T-cell (primary cell): ENCODE data around the gene ZC3H11A. TPM values are rescaled to one million over a fixed set of nuclear protein-coding genes. Genes with fewer than 3 reads are reported as not detected.

ENCODE experiments used
- ATAC-seq, 4 experiments: fragments of 200-7000 bp in 3 of 4; fragments of 150-1000 bp in 1 of 4; cut with Tn5 transposase; replicated peaks in 1 of 4; 1 replicate in 3 of 4; 2 replicates in 1 of 4; pipeline ENCODE4 v1.10.0; 2021; ENCODE audit warnings: moderate library complexity in 3 of 4, mild to moderate bottlenecking in 2 of 4, moderate number of reproducible peaks in 1 of 4
- CTCF ChIA-PET, 2 donors: fragments of 300-600 bp; sonication (Branson Sonifier 250); formaldehyde crosslinking; loops; one replicate each; lab custom pipeline; 2022; ENCODE audit warnings: antibody characterized with exemption in 2 of 2; lab: Charles Lee
- POLR2A ChIA-PET, 2 donors: fragments of 300-600 bp; sonication (Branson Sonifier 250); formaldehyde crosslinking; loops; one replicate each; lab custom pipeline; 2022; ENCODE audit warnings: antibody characterized with exemption in 2 of 2; lab: Charles Lee
- DNase-seq, 35 experiments: peaks; one replicate each; pipeline versions ENCODE4 v3.0.0 to v3.0.0-alpha.2; 2013 to 2023
- H3K27ac ChIP-seq: one replicate; pipeline ENCODE4 v1.5.1; 2013; ENCODE audit warnings: low read length
- H3K27me3 ChIP-seq, 2 experiments: replicated peaks in 1 of 2; 1 replicate in 1 of 2; 2 replicates in 1 of 2; pipeline versions ENCODE4 v1.6.1 to v1.7.0; 2013; ENCODE audit warnings: low read length in 1 of 2, mixed read lengths in 1 of 2; ENCODE audit not compliant: control insufficient read depth in 2 of 2, insufficient read depth in 2 of 2; ENCODE audit errors: extremely low read depth in 1 of 2
- H3K36me3 ChIP-seq, 2 donors: 1 replicate in 1 of 2; 2 replicates in 1 of 2; pipeline versions ENCODE4 v1.6.1 to v1.7.0; 2013; ENCODE audit warnings: low read length in 1 of 2; ENCODE audit not compliant: control insufficient read depth in 2 of 2, insufficient read depth in 1 of 2; ENCODE audit errors: extremely low read depth in 1 of 2
- H3K4me1 ChIP-seq, 2 experiments: 1 replicate in 1 of 2; 2 replicates in 1 of 2; pipeline versions ENCODE4 v1.6.1 to v1.7.0; 2013; ENCODE audit warnings: low read length in 2 of 2, mixed read lengths in 1 of 2; ENCODE audit not compliant: insufficient read depth in 2 of 2, control insufficient read depth in 1 of 2; ENCODE audit errors: extremely low read depth in 1 of 2
- H3K4me3 ChIP-seq, 2 donors: 1 replicate in 1 of 2; 2 replicates in 1 of 2; pipeline versions ENCODE4 v1.5.1 to v1.7.0; 2013; ENCODE audit warnings: mild to moderate bottlenecking in 2 of 2, low read length in 1 of 2, moderate library complexity in 1 of 2; ENCODE audit not compliant: control insufficient read depth in 1 of 2; ENCODE audit errors: extremely low read depth in 1 of 2
- H3K9me3 ChIP-seq: 2 replicates; pipeline ENCODE4 v1.7.0; 2013
- H3K27ac Mint-ChIP-seq, 2 donors: one replicate each; pipeline ENCODE4 v1.8.0; 2020 to 2021; ENCODE audit warnings: mild to moderate bottlenecking in 2 of 2, mixed read lengths in 2 of 2
- H3K27me3 Mint-ChIP-seq, 2 donors: one replicate each; pipeline ENCODE4 v1.8.0; 2021 to 2022; ENCODE audit warnings: mixed read lengths in 2 of 2
- H3K36me3 Mint-ChIP-seq: one replicate; pipeline ENCODE4 v1.8.0; 2021; ENCODE audit warnings: mixed read lengths
- H3K4me1 Mint-ChIP-seq, 3 donors: one replicate each; pipeline ENCODE4 v1.8.0; 2020 to 2022; ENCODE audit warnings: mixed read lengths in 3 of 3, mild to moderate bottlenecking in 1 of 3
- H3K4me3 Mint-ChIP-seq, 3 donors: one replicate each; pipeline ENCODE4 v1.8.0; 2020 to 2022; ENCODE audit warnings: mild to moderate bottlenecking in 3 of 3, mixed read lengths in 3 of 3, moderate library complexity in 3 of 3
- H3K9me3 Mint-ChIP-seq, 3 donors: one replicate each; pipeline ENCODE4 v1.8.0; 2020 to 2022; ENCODE audit warnings: mixed read lengths in 3 of 3
- WGBS: methylation state at CpG from one replicate; pipeline ENCODE4 v1.1.5; 2013; ENCODE audit warnings: missing lambda C conversion rate; ENCODE audit not compliant: insufficient coverage; 5-methylcytosine and 5-hydroxymethylcytosine counted together
- total RNA-seq, 35 experiments: library from RNA in 6 of 35; stranded (reverse) in 6 of 35; fragments of 120-200 nt in 1 of 35; gene quantifications; one replicate each; pipeline versions ENCODE4 v1.2.1 to v1.2.4 and lab custom pipeline; 2013 to 2026

Gene ZC3H11A
- total RNA-seq, 5 donors from 2014 or later (not counting 1 experiment from before 2014, with no cell fraction given) = 85.6 to 111 (median 95.8) TPM

DNA sequence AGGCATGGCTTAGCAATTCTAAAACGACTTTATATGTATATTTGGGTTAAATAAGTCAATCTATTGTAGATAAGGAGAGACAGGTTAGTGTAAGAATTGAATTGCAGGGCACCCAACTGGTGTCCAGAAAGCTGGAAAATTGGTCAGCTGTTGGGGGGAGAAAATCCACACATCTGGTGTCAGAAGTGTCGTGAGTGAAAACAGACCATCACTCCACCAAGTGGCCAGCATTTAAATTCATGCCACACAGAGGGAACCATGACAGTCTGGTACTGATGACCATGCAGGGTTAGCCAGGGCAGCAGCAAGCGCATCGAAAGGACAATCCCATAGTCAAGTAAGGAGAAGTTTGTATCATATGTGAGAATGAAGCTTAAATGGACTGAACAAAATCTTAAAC lies 18.8 kb upstream of the ZC3H11A start:
- peak overlapping the region; percentile 50 to 78 for H3K27ac Mint-ChIP-seq
- no peak overlapping the region for H3K27ac ChIP-seq

DNA sequence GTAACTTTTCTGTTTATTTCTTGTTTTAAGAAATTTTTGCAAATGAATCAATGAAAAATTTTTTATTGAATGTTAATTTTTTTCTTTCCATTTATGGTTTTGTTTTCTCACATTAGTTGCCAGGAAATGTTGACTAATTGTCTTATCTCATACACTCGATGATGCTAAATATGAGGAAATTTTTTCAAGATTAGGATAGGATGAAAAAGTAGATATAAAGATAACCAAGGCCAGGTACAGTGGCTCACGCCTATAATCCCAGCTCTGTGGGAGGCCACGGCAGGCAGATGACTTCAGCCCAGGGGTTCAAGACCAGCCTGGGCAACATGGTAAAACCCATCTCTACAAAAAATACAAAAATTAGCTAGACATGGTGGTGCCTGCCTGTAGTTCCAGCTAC lies 17.8 kb upstream of the ZC3H11A start:
- no peak overlapping the region for H3K27ac ChIP-seq
- Mint-ChIP-seq H3K27ac (peak overlapping the region in 1 of 2 donors; percentile 34), H3K4me3 (no peak overlapping the region), H3K27me3 (no peaks in the 10 kb centered on the region), H3K4me1 (peaks cover 0 to 7% (median 6%) of the 10 kb centered on the region in 3 donors), H3K36me3 (peaks cover 34% of the 10 kb centered on the region), H3K9me3 (no peaks in the 10 kb centered on the region)
- ATAC-seq = no peak
- peaks cover 0 to 35% of the 10 kb centered on the region in 2 donors for H3K36me3 ChIP-seq
- ChIA-PET POLR2A (no interaction called here), CTCF (no interaction called here)
- H3K9me3 ChIP-seq = no peaks in the 10 kb centered on the region
- no peaks in the 10 kb centered on the region for H3K27me3 ChIP-seq
- WGBS = no CpG with 5 or more reads among the region's 3 CpGs
- no peak overlapping the region for H3K4me3 ChIP-seq
- H3K4me1 ChIP-seq = no peaks in the 10 kb centered on the region
- DNase-seq = no peak

More for the DNA sequence above, 18.8 kb upstream of the ZC3H11A start:
- ChIA-PET POLR2A (no interaction called here), CTCF (no interaction called here)
- Mint-ChIP-seq H3K36me3 (peaks cover 40% of the 10 kb centered on the region), H3K9me3 (no peaks in the 10 kb centered on the region), H3K4me3 (no peak overlapping the region), H3K4me1 (peaks cover 0 to 7% (median 6%) of the 10 kb centered on the region in 3 donors), H3K27me3 (no peaks in the 10 kb centered on the region)
- Histone ChIP-seq H3K4me1 (no peaks in the 10 kb centered on the region), H3K27me3 (no peaks in the 10 kb centered on the region), H3K9me3 (no peaks in the 10 kb centered on the region), H3K36me3 (peaks cover 0 to 42% of the 10 kb centered on the region in 2 donors), H3K4me3 (no peak overlapping the region)
- DNase-seq = no peak
- WGBS = 80% methylated on average over 1 of the region's 4 CpGs
- ATAC-seq = peak in 1 of 4 experiments; percentile 49

DNA sequence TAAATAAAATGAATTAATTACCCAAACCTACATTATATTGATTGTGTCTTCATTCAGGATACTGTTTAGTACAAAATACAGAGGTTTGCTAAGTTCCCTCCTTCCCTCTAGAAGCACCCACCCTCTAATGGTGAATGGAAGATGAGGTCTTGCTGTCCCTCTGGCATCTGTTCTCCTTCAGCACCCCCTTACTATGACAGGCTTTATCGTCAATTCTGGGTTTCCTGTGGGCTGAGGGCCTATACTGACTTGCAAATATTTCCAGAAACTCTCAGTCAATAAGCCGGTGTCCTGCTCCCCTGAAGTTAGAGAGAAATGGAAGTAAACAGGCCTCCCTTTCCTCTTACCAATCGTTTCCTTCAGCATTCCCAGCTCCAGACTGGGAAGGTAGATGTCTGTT lies 17.3 kb upstream of the ZC3H11A start:
- no CpG with 5 or more reads among the region's 3 CpGs for WGBS
- no peak for DNase-seq
- H3K4me3 ChIP-seq = no peak overlapping the region

DNA sequence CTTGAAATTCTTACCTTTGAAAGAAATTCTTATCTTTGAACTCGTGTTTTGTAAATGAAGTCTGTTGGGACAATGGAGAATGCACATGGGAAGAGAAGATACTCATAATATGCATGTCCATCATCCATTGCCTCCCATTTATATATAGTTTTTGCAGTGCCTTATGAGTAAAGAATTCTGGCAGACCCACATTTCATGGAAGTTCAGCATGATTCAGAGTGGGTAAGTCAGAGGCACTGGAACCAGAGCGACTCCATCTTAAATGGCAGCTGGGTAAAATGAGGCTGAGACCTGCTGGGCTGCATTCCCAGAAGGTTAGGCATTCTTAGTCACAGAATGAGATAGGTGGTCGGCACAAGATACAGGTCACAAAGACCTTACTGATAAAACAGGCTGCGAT lies 16.6 kb upstream of the ZC3H11A start:
- H3K36me3 ChIP-seq = peaks cover 0 to 23% of the 10 kb centered on the region in 2 donors
- H3K9me3 Mint-ChIP-seq = no peaks in the 10 kb centered on the region
- no peaks in the 10 kb centered on the region for H3K4me1 ChIP-seq
- CTCF ChIA-PET = no interaction called here
- H3K27me3 Mint-ChIP-seq = no peaks in the 10 kb centered on the region
- ATAC-seq = no peak
- 100% methylated on average over 3 of the region's 4 CpGs for WGBS
- no peak overlapping the region for H3K4me3 ChIP-seq
- no peaks in the 10 kb centered on the region for H3K9me3 ChIP-seq
- peaks cover 0 to 7% (median 6%) of the 10 kb centered on the region in 3 donors for H3K4me1 Mint-ChIP-seq
- no peak overlapping the region for H3K27ac ChIP-seq
- no peak overlapping the region for H3K4me3 Mint-ChIP-seq
- POLR2A ChIA-PET = interaction anchor here in 1 of 2 donors (0.6 kb wide), 1 partner anchor 15 kb away, joined by 8 read pairs; no protein-coding TSS in a partner anchor
- H3K27me3 ChIP-seq = no peaks in the 10 kb centered on the region
- DNase-seq = no peak
- H3K36me3 Mint-ChIP-seq = peaks cover 27% of the 10 kb centered on the region
- H3K27ac Mint-ChIP-seq = no peak overlapping the region

More for the DNA sequence above, 17.3 kb upstream of the ZC3H11A start:
- Mint-ChIP-seq H3K27me3 (no peaks in the 10 kb centered on the region), H3K4me1 (peaks cover 0 to 7% (median 6%) of the 10 kb centered on the region in 3 donors), H3K9me3 (no peaks in the 10 kb centered on the region), H3K27ac (peak overlapping the region in 1 of 2 donors; percentile 76), H3K36me3 (peaks cover 30% of the 10 kb centered on the region), H3K4me3 (no peak overlapping the region)
- CTCF ChIA-PET = no interaction called here
- no peak overlapping the region for H3K27ac ChIP-seq
- no peaks in the 10 kb centered on the region for H3K27me3 ChIP-seq
- peaks cover 0 to 29% of the 10 kb centered on the region in 2 donors for H3K36me3 ChIP-seq
- H3K9me3 ChIP-seq = no peaks in the 10 kb centered on the region
- ATAC-seq = no peak
- POLR2A ChIA-PET = no interaction called here
- H3K4me1 ChIP-seq = no peaks in the 10 kb centered on the region

DNA sequence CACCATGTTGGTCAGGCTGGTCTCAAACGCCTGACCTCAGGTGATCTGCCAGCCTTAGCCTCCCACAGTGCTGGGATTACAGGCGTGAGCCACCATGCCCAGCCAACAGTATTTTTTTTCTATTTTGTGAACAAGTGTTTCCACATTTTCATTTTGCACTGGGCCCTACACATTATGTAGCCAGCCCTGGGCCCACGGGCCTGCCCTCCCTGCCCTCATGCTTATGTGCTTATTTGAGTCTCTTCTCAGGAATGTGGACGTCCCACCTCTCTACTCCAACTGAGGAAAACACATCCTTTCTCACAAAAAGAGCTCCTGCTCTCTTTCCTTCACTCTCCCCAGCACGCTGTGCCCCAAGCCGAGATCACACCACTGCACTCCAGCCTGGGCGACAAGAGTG lies 13.5 kb upstream of the ZC3H11A start:
- Mint-ChIP-seq H3K27ac (no peak overlapping the region), H3K4me1 (no peaks in the 10 kb centered on the region), H3K36me3 (peaks cover under 1% of the 10 kb centered on the region), H3K27me3 (no peaks in the 10 kb centered on the region), H3K9me3 (peaks cover 0 to 7% (median 0%) of the 10 kb centered on the region in 3 donors), H3K4me3 (no peak overlapping the region)
- no peak overlapping the region for H3K27ac ChIP-seq
- ChIA-PET CTCF (no interaction called here), POLR2A (no interaction called here)
- no peak for ATAC-seq
- H3K9me3 ChIP-seq = no peaks in the 10 kb centered on the region
- 95% methylated on average over 2 of the region's 7 CpGs for WGBS
- H3K27me3 ChIP-seq = no peaks in the 10 kb centered on the region
- no peaks in the 10 kb centered on the region for H3K4me1 ChIP-seq
- no peak overlapping the region for H3K4me3 ChIP-seq
- DNase-seq = no peak
- H3K36me3 ChIP-seq = peaks cover 0 to 3% of the 10 kb centered on the region in 2 donors

DNA sequence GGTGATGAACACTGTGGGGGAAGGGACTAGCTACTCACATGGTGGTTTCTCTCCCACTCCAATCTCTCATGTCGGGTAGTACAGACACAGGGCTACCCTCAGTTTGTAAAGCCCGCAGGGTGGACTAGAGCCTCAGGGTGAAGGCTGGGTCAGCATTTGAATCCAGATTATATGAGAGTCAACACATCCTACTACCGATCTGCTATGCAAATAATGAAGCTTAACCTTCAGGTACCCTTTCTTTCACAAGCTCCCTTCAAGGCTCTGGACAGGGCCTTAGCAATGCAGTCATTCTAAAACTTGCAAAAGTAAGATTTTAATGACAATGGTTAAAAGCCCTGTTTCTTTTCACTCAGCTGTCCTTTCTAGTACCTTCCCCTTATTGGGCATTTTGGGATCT lies 5.5 kb upstream of the ZC3H11A start:
- Mint-ChIP-seq H3K4me3 (no peak overlapping the region), H3K27me3 (no peaks in the 10 kb centered on the region), H3K36me3 (no peaks in the 10 kb centered on the region), H3K9me3 (peaks cover 0 to 7% (median 0%) of the 10 kb centered on the region in 3 donors), H3K27ac (no peak overlapping the region), H3K4me1 (peaks cover 3 to 5% (median 4%) of the 10 kb centered on the region in 3 donors)
- WGBS = 95% methylated on average over 3 of the region's 3 CpGs
- DNase-seq (no peak), ATAC-seq (no peak)
- ChIA-PET POLR2A (no interaction called here), CTCF (no interaction called here)
- no peaks in the 10 kb centered on the region for H3K27me3 ChIP-seq
- no peak overlapping the region for H3K4me3 ChIP-seq
- no peaks in the 10 kb centered on the region for H3K36me3 ChIP-seq
- no peaks in the 10 kb centered on the region for H3K9me3 ChIP-seq
- no peak overlapping the region for H3K27ac ChIP-seq
- peaks cover 2 to 4% of the 10 kb centered on the region in 2 experiments for H3K4me1 ChIP-seq
